ENCODE measurements around the gene TPD52L2.

- TF ChIP-seq POLR2AphosphoS5 (IDR thresholded peaks at IDR 0.05) (no peak), CTCF (IDR thresholded peaks at IDR 0.05) (no peak), EP300 (IDR thresholded peaks at IDR 0.05) (no peak), POLR2A (IDR thresholded peaks at IDR 0.05) (no peak)
Observed at GRCh38 chr20:63829603-63829944, 35.5 kb upstream of the TPD52L2 start.
